Gastrocnemius medialis (tissue), 4 donors: ENCODE results near the gene FBLN2. TPM values are rescaled to one million over a fixed set of nuclear protein-coding genes. Genes with fewer than 3 reads are reported as not detected.

Experiments
- ATAC-seq, 2 donors: fragments of 150-250 bp; one replicate each; pipeline ENCODE4 v1.9.1; 2016
- DNase-seq, 2 donors: peaks; one replicate each; pipeline ENCODE4 v3.0.0-alpha.2; 2019
- H3K27ac ChIP-seq, 4 donors: fragments of 200-600 bp; sonication (generic); 1 replicate in 1 of 4; 2 replicates in 3 of 4; pipeline ENCODE4 v1.5.1; 2016 to 2018; ENCODE audit warnings: mild to moderate bottlenecking in 2 of 4, moderate library complexity in 1 of 4
- H3K27me3 ChIP-seq, 3 donors: fragments of 200-600 bp; sonication (generic) in 2 of 3; 1 replicate in 1 of 3; 2 replicates in 2 of 3; pipeline versions ENCODE4 v1.5.1 to v1.6.0; 2016 to 2019; ENCODE audit warnings: mild to moderate bottlenecking in 1 of 3, moderate library complexity in 1 of 3
- H3K36me3 ChIP-seq, 2 donors: fragments of 200-600 bp; sonication (generic) in 1 of 2; one replicate each; pipeline ENCODE4 v1.5.1; 2017 to 2018
- H3K4me1 ChIP-seq, 2 donors: fragments of 200-600 bp; sonication (generic) in 1 of 2; one replicate each; pipeline ENCODE4 v1.5.1; 2016 to 2017; ENCODE audit warnings: mild to moderate bottlenecking in 2 of 2
- H3K4me3 ChIP-seq, 4 donors: fragments of 200-600 bp; sonication (generic) in 3 of 4; 1 replicate in 1 of 4; 2 replicates in 3 of 4; pipeline ENCODE4 v1.5.1; 2016 to 2019; ENCODE audit warnings: mild to moderate bottlenecking in 2 of 4
- H3K9me3 ChIP-seq, 3 donors: fragments of 200-600 bp; sonication (generic) in 2 of 3; 1 replicate in 1 of 3; 2 replicates in 2 of 3; pipeline ENCODE4 v1.5.1; 2016 to 2019
- CTCF ChIP-seq, 5 experiments: fragments of 450-650 bp in 3 of 5; fragments of 200-600 bp in 2 of 5; sonication (generic) in 2 of 5; IDR thresholded peaks in 4 of 5; conservative IDR thresholded peaks in 1 of 5; 1 replicate in 4 of 5; 2 replicates in 1 of 5; pipeline ENCODE4 v1.5.1; 2016 to 2019; ENCODE audit warnings: antibody characterized with exemption in 5 of 5, mild to moderate bottlenecking in 3 of 5, moderate library complexity in 3 of 5
- POLR2A ChIP-seq, 2 donors: fragments of 450-650 bp; IDR thresholded peaks; one replicate each; pipeline ENCODE4 v1.6.1; 2017; ENCODE audit warnings: antibody characterized with exemption in 2 of 2, mild to moderate bottlenecking in 2 of 2, moderate library complexity in 2 of 2
- in situ Hi-C, 4 donors: fragments of 200-750 bp; cut with MboI; loops; one replicate each; pipeline versions ENCODE4 v1.15.0 to v1.8.0; 2017; ENCODE audit warnings: low sequenced_read_pairs in 4 of 4
- intact Hi-C: fragments of 100-400 bp; cut with DNase I; formaldehyde crosslinking; loops from one replicate; pipeline ENCODE4 v1.15.1; 2023; ENCODE audit warnings: low total_unique reads
- total RNA-seq, 4 donors: library from RNA; depleted of rRNA; stranded (reverse); fragments of >200 nt; gene quantifications; one replicate each; pipeline versions ENCODE4 v1.1.0 to v1.2.3, GENCODE V29; 2016

Gene FBLN2
- total RNA-seq, 4 donors from 2014 or later: 28.9 to 45.7 (median 34.0) TPM

GRCh38 chr3:13681931-13682330, 133.0 kb downstream of the FBLN2 start:
- intact Hi-C loops (no loop called here), in situ Hi-C loops (no loop called here)
- Histone ChIP-seq H3K27me3 (peaks cover 0 to 2% (median 0%) of the 10 kb centered on the region in 3 donors), H3K27ac (no peak overlapping the region), H3K4me3 (no peak overlapping the region), H3K9me3 (no peaks in the 10 kb centered on the region), H3K36me3 (no peaks in the 10 kb centered on the region), H3K4me1 (no peaks in the 10 kb centered on the region)
- ATAC-seq (no peak), DNase-seq (no peak)
- TF ChIP-seq CTCF (IDR thresholded peaks at IDR 0.05 in 4 of 5, conservative IDR thresholded peaks at IDR 0.05 in 1 of 5): no peak
- TF ChIP-seq POLR2A (IDR thresholded peaks at IDR 0.05): no peak

- H3K9me3 ChIP-seq: no peaks in the 10 kb centered on the region
- peaks cover 0 to 2% (median 0%) of the 10 kb centered on the region in 3 donors for H3K27me3 ChIP-seq
- no peaks in the 10 kb centered on the region for H3K4me1 ChIP-seq
- intact Hi-C loops: no loop called here
- no peak for DNase-seq
- in situ Hi-C loops: no loop called here
- TF ChIP-seq CTCF (IDR thresholded peaks at IDR 0.05 in 4 of 5, conservative IDR thresholded peaks at IDR 0.05 in 1 of 5) (no peak), POLR2A (IDR thresholded peaks at IDR 0.05) (no peak)
- no peak overlapping the region for H3K4me3 ChIP-seq
- no peak for ATAC-seq
- no peak overlapping the region for H3K27ac ChIP-seq
- no peaks in the 10 kb centered on the region for H3K36me3 ChIP-seq
Measured at GRCh38 chr3:13682331-13683013, 133.5 kb downstream of the FBLN2 start.

GRCh38 chr3:13683288-13683687, 134.4 kb downstream of the FBLN2 start:
- Histone ChIP-seq H3K4me3 (no peak overlapping the region), H3K4me1 (no peaks in the 10 kb centered on the region), H3K9me3 (no peaks in the 10 kb centered on the region), H3K36me3 (no peaks in the 10 kb centered on the region), H3K27ac (no peak overlapping the region), H3K27me3 (peaks cover 0 to 2% (median 0%) of the 10 kb centered on the region in 3 donors)
- DNase-seq (no peak), ATAC-seq (no peak)
- intact Hi-C loops: no loop called here
- in situ Hi-C loops: no loop called here
- TF ChIP-seq POLR2A (IDR thresholded peaks at IDR 0.05) (no peak), CTCF (IDR thresholded peaks at IDR 0.05 in 4 of 5, conservative IDR thresholded peaks at IDR 0.05 in 1 of 5) (no peak)

GRCh38 chr3:13683772-13684171, 134.8 kb downstream of the FBLN2 start:
- H3K27me3 ChIP-seq: peaks cover 0 to 2% (median 0%) of the 10 kb centered on the region in 3 donors
- intact Hi-C loops (no loop called here), in situ Hi-C loops (no loop called here)
- H3K27ac ChIP-seq: no peak overlapping the region
- TF ChIP-seq CTCF (IDR thresholded peaks at IDR 0.05 in 4 of 5, conservative IDR thresholded peaks at IDR 0.05 in 1 of 5): no peak
- no peak for TF ChIP-seq POLR2A (IDR thresholded peaks at IDR 0.05)
- no peak overlapping the region for H3K4me3 ChIP-seq
- H3K9me3 ChIP-seq: no peaks in the 10 kb centered on the region
- ATAC-seq: no peak
- no peaks in the 10 kb centered on the region for H3K4me1 ChIP-seq
- H3K36me3 ChIP-seq: no peaks in the 10 kb centered on the region
- DNase-seq: no peak

GRCh38 chr3:13684350-13684749, 135.4 kb downstream of the FBLN2 start:
- ATAC-seq (no peak), DNase-seq (no peak)
- H3K4me3 ChIP-seq: no peak overlapping the region
- in situ Hi-C loops (no loop called here), intact Hi-C loops (no loop called here)
- H3K4me1 ChIP-seq: no peaks in the 10 kb centered on the region
- H3K36me3 ChIP-seq: no peaks in the 10 kb centered on the region
- TF ChIP-seq CTCF (IDR thresholded peaks at IDR 0.05 in 4 of 5, conservative IDR thresholded peaks at IDR 0.05 in 1 of 5) (no peak), POLR2A (IDR thresholded peaks at IDR 0.05) (no peak)
- no peaks in the 10 kb centered on the region for H3K9me3 ChIP-seq
- H3K27ac ChIP-seq: no peak overlapping the region
- peaks cover 0 to 2% (median 0%) of the 10 kb centered on the region in 3 donors for H3K27me3 ChIP-seq
